ENCODE data around the gene DPP6. TPM values are rescaled to one million over a fixed set of nuclear protein-coding genes. Genes with fewer than 3 reads are reported as not detected.

Gene DPP6
- total RNA-seq, 4 donors from 2014 or later: 13.4 to 33.2 (median 26.8) TPM

DNA sequence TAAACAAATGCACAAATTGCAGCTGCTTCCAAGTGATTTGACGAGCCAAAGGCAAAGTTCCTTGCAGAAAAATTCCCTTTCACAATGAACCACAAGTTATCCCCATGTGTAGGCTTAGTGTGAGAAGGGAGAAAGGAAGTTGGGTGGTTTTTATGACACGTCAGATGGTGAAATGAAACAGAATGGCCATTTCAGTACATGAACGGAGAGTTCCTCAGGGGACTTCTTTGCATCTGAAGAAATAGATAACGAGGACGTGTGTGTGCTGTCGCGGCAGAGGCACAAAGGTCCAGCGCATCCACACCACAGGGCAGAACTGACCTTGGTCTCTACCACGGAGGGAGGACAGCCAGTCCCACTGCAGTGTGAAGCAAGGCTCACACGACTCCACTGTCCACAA, 814.9 kb downstream of the DPP6 start:
- WGBS: 71% methylated on average over 10 of the region's 10 CpGs
- no peak for DNase-seq (ENCODE audit: extremely low spot score)

DNA sequence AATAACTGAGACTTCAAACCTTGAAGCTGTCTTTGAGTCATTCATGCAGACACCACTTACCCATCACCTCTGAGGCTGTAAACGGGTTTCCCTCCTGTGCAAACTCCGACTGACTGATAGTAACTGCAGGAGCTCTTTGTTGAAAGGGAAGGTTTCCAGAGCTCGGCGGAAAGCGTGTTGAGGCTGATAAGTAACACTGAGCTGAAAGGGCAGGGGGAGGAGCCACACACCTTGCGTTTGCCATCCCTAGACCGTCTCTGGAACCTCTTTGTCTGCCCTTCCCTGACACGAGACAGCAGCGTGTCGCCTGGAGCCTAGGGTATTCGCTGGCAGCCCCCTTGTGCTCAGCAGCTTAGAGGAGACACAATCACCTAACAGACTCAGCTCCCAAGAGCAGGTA, 816.7 kb downstream of the DPP6 start:
- Histone ChIP-seq H3K27me3 (peaks cover 0 to 4% (median 0%) of the 10 kb centered on the region in 4 donors), H3K27ac (replicated peaks in 1 of 4) (no peak overlapping the region), H3K4me1 (no peaks in the 10 kb centered on the region), H3K36me3 (no peaks in the 10 kb centered on the region), H3K4me3 (no peak overlapping the region), H3K9me3 (no peaks in the 10 kb centered on the region)
- TF ChIP-seq EP300 (IDR thresholded peaks at IDR 0.05) (no peak), POLR2A (IDR thresholded peaks at IDR 0.05; ENCODE audit: low read depth) (no peak), POLR2AphosphoS5 (IDR thresholded peaks at IDR 0.05) (no peak)
- TF ChIP-seq, protein P1, sequence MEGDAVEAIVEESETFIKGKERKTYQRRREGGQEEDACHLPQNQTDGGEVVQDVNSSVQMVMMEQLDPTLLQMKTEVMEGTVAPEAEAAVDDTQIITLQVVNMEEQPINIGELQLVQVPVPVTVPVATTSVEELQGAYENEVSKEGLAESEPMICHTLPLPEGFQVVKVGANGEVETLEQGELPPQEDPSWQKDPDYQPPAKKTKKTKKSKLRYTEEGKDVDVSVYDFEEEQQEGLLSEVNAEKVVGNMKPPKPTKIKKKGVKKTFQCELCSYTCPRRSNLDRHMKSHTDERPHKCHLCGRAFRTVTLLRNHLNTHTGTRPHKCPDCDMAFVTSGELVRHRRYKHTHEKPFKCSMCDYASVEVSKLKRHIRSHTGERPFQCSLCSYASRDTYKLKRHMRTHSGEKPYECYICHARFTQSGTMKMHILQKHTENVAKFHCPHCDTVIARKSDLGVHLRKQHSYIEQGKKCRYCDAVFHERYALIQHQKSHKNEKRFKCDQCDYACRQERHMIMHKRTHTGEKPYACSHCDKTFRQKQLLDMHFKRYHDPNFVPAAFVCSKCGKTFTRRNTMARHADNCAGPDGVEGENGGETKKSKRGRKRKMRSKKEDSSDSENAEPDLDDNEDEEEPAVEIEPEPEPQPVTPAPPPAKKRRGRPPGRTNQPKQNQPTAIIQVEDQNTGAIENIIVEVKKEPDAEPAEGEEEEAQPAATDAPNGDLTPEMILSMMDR (IDR thresholded peaks at IDR 0.05): no peak
- intact Hi-C loops (cut with DNase I): no loop called here
- no peak for DNase-seq (ENCODE audit: extremely low spot score)
- WGBS: 5% methylated on average over 8 of the region's 11 CpGs

More for the DNA sequence above, 814.9 kb downstream of the DPP6 start:
- no peaks in the 10 kb centered on the region for H3K9me3 ChIP-seq
- H3K36me3 ChIP-seq: no peaks in the 10 kb centered on the region
- TF ChIP-seq POLR2A (IDR thresholded peaks at IDR 0.05; ENCODE audit: low read depth): no peak
- TF ChIP-seq POLR2AphosphoS5 (IDR thresholded peaks at IDR 0.05): no peak
- no peak for TF ChIP-seq EP300 (IDR thresholded peaks at IDR 0.05)
- H3K4me3 ChIP-seq: no peak overlapping the region
- no peaks in the 10 kb centered on the region for H3K4me1 ChIP-seq
- H3K27me3 ChIP-seq: peaks cover 0 to 10% (median 0%) of the 10 kb centered on the region in 4 donors
- no peak overlapping the region for H3K27ac ChIP-seq (replicated peaks in 1 of 4)
- intact Hi-C loops (cut with DNase I): no loop called here

DNA sequence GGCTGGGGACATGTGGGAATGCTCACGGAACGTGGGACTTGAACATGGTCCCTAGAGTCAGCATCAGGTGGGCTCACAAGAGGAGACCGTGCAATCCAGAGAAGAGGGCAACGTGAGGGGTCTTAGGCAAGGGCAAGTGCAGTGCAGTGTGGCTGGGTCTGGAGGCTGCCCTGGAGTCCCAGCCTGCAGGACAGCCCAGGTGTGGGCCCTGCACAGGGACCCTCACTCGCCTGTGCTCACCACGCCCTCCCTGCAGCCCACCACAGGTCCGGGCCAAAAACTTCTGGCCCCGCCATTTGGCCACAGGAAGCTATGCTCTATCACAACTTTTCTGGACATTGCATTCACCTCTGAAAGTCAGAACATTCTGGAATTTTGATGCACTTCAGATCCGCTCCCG, 817.2 kb downstream of the DPP6 start:
- 83% methylated on average over 8 of the region's 10 CpGs for WGBS
- H3K27me3 ChIP-seq: peaks cover 0 to 4% (median 0%) of the 10 kb centered on the region in 4 donors
- intact Hi-C loops (cut with DNase I): no loop called here

DNA sequence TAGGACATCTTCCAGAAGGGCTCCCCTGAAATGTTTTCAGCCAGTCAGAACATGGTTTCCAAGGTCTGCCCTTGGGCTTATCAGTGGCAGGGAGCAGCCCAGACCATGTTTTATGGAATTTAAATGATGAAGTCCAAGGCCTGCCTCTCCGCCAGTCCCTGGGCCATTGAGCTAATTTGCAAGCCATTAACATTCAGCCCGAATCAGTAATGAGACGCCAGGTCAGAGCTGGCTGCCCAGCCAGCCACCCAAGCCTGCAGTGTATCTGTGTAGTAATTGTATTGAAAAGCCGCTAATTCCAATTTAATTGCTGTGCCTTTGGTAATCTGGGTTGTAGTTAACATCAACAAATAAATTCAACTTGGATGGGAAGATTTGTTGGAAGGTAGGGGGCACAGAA, 819.3 kb downstream of the DPP6 start:
- Histone ChIP-seq H3K4me3 (no peak overlapping the region), H3K27ac (replicated peaks in 1 of 4) (no peak overlapping the region), H3K36me3 (no peaks in the 10 kb centered on the region), H3K4me1 (no peaks in the 10 kb centered on the region), H3K9me3 (no peaks in the 10 kb centered on the region), H3K27me3 (peaks cover 0 to under 1% (median 0%) of the 10 kb centered on the region in 4 donors)
- TF ChIP-seq POLR2AphosphoS5 (IDR thresholded peaks at IDR 0.05): no peak
- no peak for TF ChIP-seq POLR2A (IDR thresholded peaks at IDR 0.05; ENCODE audit: low read depth)
- TF ChIP-seq, protein P1 (IDR thresholded peaks at IDR 0.05): no peak
- TF ChIP-seq EP300 (IDR thresholded peaks at IDR 0.05): no peak
- intact Hi-C loops (cut with DNase I): no loop called here
- 76% methylated on average over 4 of the region's 4 CpGs for WGBS
- DNase-seq (ENCODE audit: extremely low spot score): no peak

More for the DNA sequence above, 817.2 kb downstream of the DPP6 start:
- no peak overlapping the region for H3K4me3 ChIP-seq
- H3K36me3 ChIP-seq: no peaks in the 10 kb centered on the region
- DNase-seq (ENCODE audit: extremely low spot score): no peak
- no peaks in the 10 kb centered on the region for H3K9me3 ChIP-seq
- TF ChIP-seq EP300 (IDR thresholded peaks at IDR 0.05) (no peak), POLR2AphosphoS5 (IDR thresholded peaks at IDR 0.05) (no peak), POLR2A (IDR thresholded peaks at IDR 0.05; ENCODE audit: low read depth) (no peak)
- TF ChIP-seq, protein P1 (IDR thresholded peaks at IDR 0.05): no peak
- H3K27ac ChIP-seq (replicated peaks in 1 of 4): no peak overlapping the region
- H3K4me1 ChIP-seq: no peaks in the 10 kb centered on the region

DNA sequence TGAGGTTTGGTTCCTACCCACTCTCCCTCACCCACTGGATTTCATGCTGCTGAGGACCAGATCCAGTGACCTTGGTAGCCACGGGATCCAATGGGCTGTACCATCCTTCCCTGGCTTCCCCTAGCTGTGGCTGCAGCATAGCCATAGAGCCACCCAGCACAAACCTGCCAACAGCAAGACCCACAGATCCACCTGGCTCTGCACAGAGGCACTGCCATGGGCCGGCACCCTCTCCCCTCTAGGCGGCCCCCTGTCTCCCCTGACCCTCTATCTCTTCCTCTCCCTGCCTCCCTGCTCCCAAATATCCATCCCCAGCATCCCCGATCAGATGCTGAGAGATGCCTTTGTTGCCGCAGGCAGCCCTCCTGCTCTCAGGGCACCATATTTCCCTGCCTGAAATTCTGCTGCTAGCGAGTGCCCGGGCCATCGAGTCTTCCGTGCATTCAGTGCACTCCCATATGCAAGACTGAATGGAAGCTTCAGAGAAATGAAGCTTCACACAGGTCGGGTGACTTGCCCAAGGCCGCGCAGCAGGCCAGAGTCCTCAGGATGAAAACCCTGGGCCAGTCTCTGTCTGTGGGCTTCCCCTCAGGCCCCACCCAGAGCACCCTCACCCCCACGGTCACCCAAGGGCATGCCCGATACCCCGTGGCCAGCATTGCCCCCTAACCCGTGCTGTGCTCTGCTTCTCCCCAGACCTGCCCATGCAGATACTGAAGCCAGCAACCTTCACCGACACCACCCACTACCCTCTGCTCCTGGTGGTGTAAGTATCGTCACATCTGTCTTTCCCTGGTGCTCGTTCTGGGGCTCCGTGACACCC, 819.9 kb downstream of the DPP6 start:
- Histone ChIP-seq H3K27me3 (no peaks in the 10 kb centered on the region), H3K4me1 (no peaks in the 10 kb centered on the region), H3K27ac (replicated peaks in 1 of 4) (no peak overlapping the region), H3K9me3 (no peaks in the 10 kb centered on the region), H3K4me3 (no peak overlapping the region), H3K36me3 (no peaks in the 10 kb centered on the region)
- TF ChIP-seq POLR2AphosphoS5 (IDR thresholded peaks at IDR 0.05) (no peak), EP300 (IDR thresholded peaks at IDR 0.05) (no peak), POLR2A (IDR thresholded peaks at IDR 0.05; ENCODE audit: low read depth) (no peak)
- TF ChIP-seq, protein P1 (IDR thresholded peaks at IDR 0.05): no peak
- 82% methylated on average over 20 of the region's 20 CpGs for WGBS
- no peak for DNase-seq (ENCODE audit: extremely low spot score)
- intact Hi-C loops (cut with DNase I): no loop called here
